ENCODE data around the gene URAD. TPM values are rescaled to one million over a fixed set of nuclear protein-coding genes. Genes with fewer than 3 reads are reported as not detected.
A peak's percentile ranks its signal among the peaks of the same experiment; 100 is the strongest.

Gene URAD
- total RNA-seq, 1 experiment from 2014 or later, result not detected

GRCh38 chr13:27953676-27954405 is 34.7 kb downstream of the URAD start:
- Mint-ChIP-seq H3K27ac (ENCODE audit: unreplicated experiment) (peak overlapping the region; percentile 93), H3K4me1 (ENCODE audit: low read depth, unreplicated experiment) (peaks cover 7% of the 10 kb centered on the region), H3K27me3 (ENCODE audit: unreplicated experiment) (no peaks in the 10 kb centered on the region), H3K36me3 (ENCODE audit: insufficient read depth, unreplicated experiment) (peaks cover 15% of the 10 kb centered on the region), H3K9me3 (ENCODE audit: low read depth, unreplicated experiment) (no peaks in the 10 kb centered on the region), H3K4me3 (ENCODE audit: low read depth, unreplicated experiment) (peak overlapping the region; percentile 81)
- intact Hi-C loops (cut with micrococcal nuclease; ENCODE audit: unreplicated experiment), result loop anchor here (1.0 to 2.0 kb wide), 3 partner anchors 35 to 125 kb away; partner anchors contain the start of gene PDX1
- TF ChIP-seq, protein P1, sequence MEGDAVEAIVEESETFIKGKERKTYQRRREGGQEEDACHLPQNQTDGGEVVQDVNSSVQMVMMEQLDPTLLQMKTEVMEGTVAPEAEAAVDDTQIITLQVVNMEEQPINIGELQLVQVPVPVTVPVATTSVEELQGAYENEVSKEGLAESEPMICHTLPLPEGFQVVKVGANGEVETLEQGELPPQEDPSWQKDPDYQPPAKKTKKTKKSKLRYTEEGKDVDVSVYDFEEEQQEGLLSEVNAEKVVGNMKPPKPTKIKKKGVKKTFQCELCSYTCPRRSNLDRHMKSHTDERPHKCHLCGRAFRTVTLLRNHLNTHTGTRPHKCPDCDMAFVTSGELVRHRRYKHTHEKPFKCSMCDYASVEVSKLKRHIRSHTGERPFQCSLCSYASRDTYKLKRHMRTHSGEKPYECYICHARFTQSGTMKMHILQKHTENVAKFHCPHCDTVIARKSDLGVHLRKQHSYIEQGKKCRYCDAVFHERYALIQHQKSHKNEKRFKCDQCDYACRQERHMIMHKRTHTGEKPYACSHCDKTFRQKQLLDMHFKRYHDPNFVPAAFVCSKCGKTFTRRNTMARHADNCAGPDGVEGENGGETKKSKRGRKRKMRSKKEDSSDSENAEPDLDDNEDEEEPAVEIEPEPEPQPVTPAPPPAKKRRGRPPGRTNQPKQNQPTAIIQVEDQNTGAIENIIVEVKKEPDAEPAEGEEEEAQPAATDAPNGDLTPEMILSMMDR (IDR thresholded peaks at IDR 0.05; ENCODE audit: unreplicated experiment), result peak; percentile 68
- DNase-seq, result peak; percentile 91
- CTCF ChIA-PET, result interaction anchor here (0.7 to 2.8 kb wide), 12 partner anchors 14 to 592 kb away, joined by 3 to 40 read pairs (median 6); partner anchors contain the start of genes CDX2 and PDX1
- BruUV-seq (replicated peaks), result no TSS peak

DNA sequence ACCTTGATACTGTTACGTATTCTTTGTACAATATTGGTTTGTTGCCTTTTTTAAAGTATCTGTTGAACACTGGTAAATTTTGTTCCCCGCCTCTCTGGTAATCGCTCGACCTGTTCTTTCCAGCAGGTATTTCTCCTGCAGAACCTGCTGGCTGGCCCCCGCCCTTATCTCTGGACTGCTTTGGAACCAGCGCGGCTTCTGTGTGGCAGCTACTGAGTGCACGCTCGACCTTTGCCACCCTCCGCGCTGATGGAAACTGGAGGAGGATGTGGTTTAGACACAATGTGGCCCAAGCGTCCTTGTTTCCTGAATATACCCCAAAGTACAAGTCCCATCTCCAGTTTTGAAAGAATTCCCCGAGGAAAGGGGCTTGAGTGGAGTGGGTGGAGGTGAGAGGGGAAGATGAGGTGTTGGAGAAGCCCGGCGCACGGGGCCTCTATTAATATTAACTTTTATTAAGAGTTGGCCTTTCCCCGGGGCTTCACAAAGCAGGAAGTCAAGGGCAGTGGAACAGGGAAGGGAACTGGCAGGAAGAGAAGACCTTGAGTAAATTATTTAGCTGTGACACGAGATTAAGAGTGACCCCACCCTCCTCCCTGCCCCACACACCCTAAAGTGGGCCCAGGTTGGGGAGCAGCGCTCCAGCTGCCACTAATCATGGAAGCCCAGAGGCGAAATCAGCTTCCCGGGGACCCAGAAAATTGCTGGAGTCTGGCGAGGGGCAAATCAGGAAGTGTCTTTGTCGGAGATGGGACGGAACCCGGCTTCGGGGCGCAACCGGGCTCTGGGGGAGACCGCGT is 35.4 kb downstream of the URAD start:
- H3K27ac Mint-ChIP-seq (ENCODE audit: unreplicated experiment), result peak overlapping the region; percentile 93
- no peaks in the 10 kb centered on the region for H3K9me3 Mint-ChIP-seq (ENCODE audit: low read depth, unreplicated experiment)
- H3K36me3 Mint-ChIP-seq (ENCODE audit: insufficient read depth, unreplicated experiment), result peaks cover 15% of the 10 kb centered on the region
- TSS peak; percentile 37 for BruUV-seq (replicated peaks)
- CTCF ChIA-PET, result interaction anchor here (1.1 to 2.8 kb wide), 10 partner anchors 15 to 591 kb away, joined by 3 to 40 read pairs (median 8); partner anchors contain the start of genes CDX2 and PDX1
- no peaks in the 10 kb centered on the region for H3K27me3 Mint-ChIP-seq (ENCODE audit: unreplicated experiment)
- intact Hi-C loops (cut with micrococcal nuclease; ENCODE audit: unreplicated experiment), result loop anchor here (1.0 to 2.0 kb wide), 3 partner anchors 34 to 124 kb away; partner anchors contain the start of gene PDX1
- TF ChIP-seq, protein P1 (IDR thresholded peaks at IDR 0.05; ENCODE audit: unreplicated experiment), result no peak
- peak; percentile 57 for DNase-seq
- H3K4me1 Mint-ChIP-seq (ENCODE audit: low read depth, unreplicated experiment), result peaks cover 7% of the 10 kb centered on the region
- H3K4me3 Mint-ChIP-seq (ENCODE audit: low read depth, unreplicated experiment), result peak overlapping the region; percentile 81

GRCh38 chr13:27942972-27943371 is 45.5 kb downstream of the URAD start:
- H3K4me3 Mint-ChIP-seq (ENCODE audit: low read depth, unreplicated experiment), result no peak overlapping the region
- intact Hi-C loops (cut with micrococcal nuclease; ENCODE audit: unreplicated experiment), result no loop called here
- CTCF ChIA-PET, result interaction anchor here (0.6 kb wide), 1 partner anchor 958 kb away, joined by 3 read pairs; no protein-coding TSS in a partner anchor
- DNase-seq, result no peak
- H3K27me3 Mint-ChIP-seq (ENCODE audit: unreplicated experiment), result no peaks in the 10 kb centered on the region
- H3K36me3 Mint-ChIP-seq (ENCODE audit: insufficient read depth, unreplicated experiment), result no peaks in the 10 kb centered on the region
- no peaks in the 10 kb centered on the region for H3K9me3 Mint-ChIP-seq (ENCODE audit: low read depth, unreplicated experiment)
- no TSS peak for BruUV-seq (replicated peaks)
- TF ChIP-seq, protein P1 (IDR thresholded peaks at IDR 0.05; ENCODE audit: unreplicated experiment), result no peak
- H3K27ac Mint-ChIP-seq (ENCODE audit: unreplicated experiment), result no peak overlapping the region
- H3K4me1 Mint-ChIP-seq (ENCODE audit: low read depth, unreplicated experiment), result no peaks in the 10 kb centered on the region

GRCh38 chr13:27933580-27934328 is 54.7 kb downstream of the URAD start:
- intact Hi-C loops (cut with micrococcal nuclease; ENCODE audit: unreplicated experiment), result no loop called here
- Mint-ChIP-seq H3K27me3 (ENCODE audit: unreplicated experiment) (no peaks in the 10 kb centered on the region), H3K36me3 (ENCODE audit: insufficient read depth, unreplicated experiment) (no peaks in the 10 kb centered on the region), H3K27ac (ENCODE audit: unreplicated experiment) (no peak overlapping the region), H3K4me3 (ENCODE audit: low read depth, unreplicated experiment) (no peak overlapping the region), H3K9me3 (ENCODE audit: low read depth, unreplicated experiment) (no peaks in the 10 kb centered on the region), H3K4me1 (ENCODE audit: low read depth, unreplicated experiment) (no peaks in the 10 kb centered on the region)
- TF ChIP-seq, protein P1 (IDR thresholded peaks at IDR 0.05; ENCODE audit: unreplicated experiment), result no peak
- peak; percentile 55 for DNase-seq
- CTCF ChIA-PET, result interaction anchor here (1.2 to 1.3 kb wide), 3 partner anchors 20 to 107 kb away, joined by 3 to 5 read pairs (median 4); no protein-coding TSS in a partner anchor
- no TSS peak for BruUV-seq (replicated peaks)

Data from Calu3 (cell line).